ACC112 (cell line): Measurements from ENCODE around the gene GPR142.

Source experiments
- H2AFZ ChIP-seq: fragments of 200-600 bp; sonication (generic); one replicate; pipeline ENCODE4 v1.6.0; 2017; ENCODE audit warnings: antibody characterized with exemption, low read length; ENCODE audit not compliant: unreplicated experiment
- H3K27ac ChIP-seq: fragments of 200-600 bp; sonication (generic); 2 replicates; pipeline ENCODE4 v1.5.1; 2014; ENCODE audit warnings: low read depth, mild to moderate bottlenecking, antibody characterized with exemption, low read length, moderate library complexity
- H3K27me3 ChIP-seq: fragments of 200-600 bp; sonication (generic); 2 replicates; pipeline ENCODE4 v1.6.1; 2014; ENCODE audit warnings: mild to moderate bottlenecking, antibody characterized with exemption, low read length, moderate library complexity, mixed read lengths; ENCODE audit not compliant: insufficient read depth
- H3K36me3 ChIP-seq: fragments of 200-600 bp; sonication (generic); 2 replicates; pipeline ENCODE4 v1.6.1; 2016; ENCODE audit warnings: mild to moderate bottlenecking, antibody characterized with exemption, low read length, moderate library complexity, mixed read lengths; ENCODE audit not compliant: insufficient read depth
- H3K4me1 ChIP-seq: fragments of 200-600 bp; sonication (generic); one replicate; pipeline ENCODE4 v1.6.1; 2016; ENCODE audit warnings: low read length, mixed read lengths; ENCODE audit not compliant: insufficient read depth, unreplicated experiment, control insufficient read depth
- H3K4me3 ChIP-seq: fragments of 200-600 bp; sonication (generic); 2 replicates; pipeline ENCODE4 v1.5.1; 2014; ENCODE audit warnings: mild to moderate bottlenecking, low read depth, low read length
- H3K79me2 ChIP-seq: fragments of 200-600 bp; sonication (generic); one replicate; pipeline ENCODE4 v1.6.0; 2016; ENCODE audit warnings: low read length; ENCODE audit not compliant: control insufficient read depth, unreplicated experiment, insufficient read depth

Gene GPR142

DNA sequence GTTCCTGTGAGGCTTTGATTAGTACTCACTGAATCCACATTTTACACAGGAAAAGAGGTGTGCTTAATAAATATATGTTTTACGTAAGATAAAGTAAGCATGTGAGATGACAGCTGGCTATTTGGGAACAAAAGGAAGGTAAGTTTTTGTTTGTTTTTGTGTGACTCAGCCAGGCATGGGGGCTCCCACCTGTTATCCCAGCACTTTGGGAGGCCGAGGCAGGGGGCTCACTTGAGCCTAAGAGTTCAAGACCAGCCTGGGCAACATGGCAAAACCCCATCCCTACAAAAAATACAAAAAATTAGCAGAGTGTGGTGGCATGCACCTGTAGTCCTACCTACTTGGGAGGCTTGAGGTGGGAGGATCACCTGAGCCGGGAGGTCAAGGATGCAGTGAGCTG lies 17.9 kb downstream of the GPR142 start:
- Histone ChIP-seq H3K27me3 (no peaks in the 10 kb centered on the region), H2AFZ (no peak overlapping the region)

DNA sequence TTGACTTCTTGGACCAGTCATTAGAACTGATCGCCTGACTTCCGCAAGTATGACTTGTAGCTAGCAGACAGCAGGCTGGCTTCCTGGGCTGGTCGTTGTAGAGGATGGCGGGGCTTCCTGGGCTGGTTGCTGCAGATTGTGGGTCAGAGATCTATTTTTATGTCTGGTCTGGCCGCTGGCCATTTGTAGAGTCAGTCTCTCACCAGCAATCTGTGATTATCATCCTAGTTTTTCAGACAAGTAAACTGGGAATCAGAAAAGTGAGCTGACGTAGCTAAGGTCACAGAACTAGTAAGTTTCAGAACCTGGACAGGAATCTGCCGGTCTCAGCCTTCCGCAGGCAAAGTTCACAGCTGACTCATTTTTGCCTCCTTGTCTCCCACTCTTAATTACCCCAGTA lies 19.1 kb downstream of the GPR142 start:
- Histone ChIP-seq H2AFZ (no peak overlapping the region), H3K36me3 (no peaks in the 10 kb centered on the region), H3K4me3 (no peak overlapping the region)

More for the DNA sequence above, 17.9 kb downstream of the GPR142 start:
- Histone ChIP-seq H3K27ac (no peak overlapping the region), H3K4me3 (no peak overlapping the region), H3K36me3 (no peaks in the 10 kb centered on the region), H3K79me2 (no peaks in the 10 kb centered on the region), H3K4me1 (no peaks in the 10 kb centered on the region)

DNA sequence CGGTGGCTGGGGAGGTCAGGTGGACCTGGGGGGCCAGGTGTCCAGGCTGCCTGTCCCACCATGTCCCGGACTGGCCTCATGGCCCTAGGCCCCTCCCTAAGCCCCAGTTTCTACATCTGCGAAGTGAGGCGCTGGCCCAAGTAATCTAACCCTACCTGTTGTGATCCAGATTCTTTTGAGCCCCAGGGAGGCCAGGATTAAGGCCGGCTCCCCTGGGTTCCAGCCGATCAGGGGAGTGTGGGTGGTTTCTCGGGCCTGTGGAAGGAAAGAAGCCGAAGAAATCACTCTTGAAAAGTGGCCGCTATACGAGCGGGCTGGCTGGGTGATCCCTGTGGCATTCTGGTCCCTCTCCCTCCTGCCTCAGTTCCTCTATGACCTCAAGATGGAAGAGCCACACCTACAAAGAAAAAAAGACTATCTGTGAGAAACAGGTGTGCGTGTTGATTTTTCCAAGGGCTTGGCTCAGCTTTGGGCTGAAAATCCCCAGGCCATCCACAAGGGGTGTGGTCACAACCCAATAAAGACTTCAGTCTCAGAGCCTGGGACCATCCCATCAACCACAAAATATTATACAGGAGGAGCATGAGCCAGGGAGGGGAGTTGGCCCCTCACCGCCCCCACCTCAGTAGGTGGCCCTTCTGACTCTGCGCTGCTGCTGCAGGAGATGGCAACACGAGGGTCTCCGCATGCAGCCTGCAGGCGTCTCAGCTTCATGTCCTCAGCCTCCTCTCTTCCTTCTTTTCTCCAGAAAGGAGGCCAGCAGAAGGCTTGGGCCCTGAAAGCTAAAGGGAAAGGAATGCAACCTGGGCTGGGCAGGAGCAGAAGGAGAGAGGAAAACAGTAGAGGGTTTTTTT lies 20.3 kb downstream of the GPR142 start:
- Histone ChIP-seq H3K4me1 (no peaks in the 10 kb centered on the region), H3K27me3 (no peaks in the 10 kb centered on the region), H3K4me3 (no peak overlapping the region), H2AFZ (no peak overlapping the region), H3K79me2 (no peaks in the 10 kb centered on the region), H3K27ac (no peak overlapping the region), H3K36me3 (no peaks in the 10 kb centered on the region)

More for the DNA sequence above, 19.1 kb downstream of the GPR142 start:
- no peak overlapping the region for H3K27ac ChIP-seq
- H3K27me3 ChIP-seq, result no peaks in the 10 kb centered on the region
- H3K4me1 ChIP-seq, result no peaks in the 10 kb centered on the region
- H3K79me2 ChIP-seq, result no peaks in the 10 kb centered on the region

DNA sequence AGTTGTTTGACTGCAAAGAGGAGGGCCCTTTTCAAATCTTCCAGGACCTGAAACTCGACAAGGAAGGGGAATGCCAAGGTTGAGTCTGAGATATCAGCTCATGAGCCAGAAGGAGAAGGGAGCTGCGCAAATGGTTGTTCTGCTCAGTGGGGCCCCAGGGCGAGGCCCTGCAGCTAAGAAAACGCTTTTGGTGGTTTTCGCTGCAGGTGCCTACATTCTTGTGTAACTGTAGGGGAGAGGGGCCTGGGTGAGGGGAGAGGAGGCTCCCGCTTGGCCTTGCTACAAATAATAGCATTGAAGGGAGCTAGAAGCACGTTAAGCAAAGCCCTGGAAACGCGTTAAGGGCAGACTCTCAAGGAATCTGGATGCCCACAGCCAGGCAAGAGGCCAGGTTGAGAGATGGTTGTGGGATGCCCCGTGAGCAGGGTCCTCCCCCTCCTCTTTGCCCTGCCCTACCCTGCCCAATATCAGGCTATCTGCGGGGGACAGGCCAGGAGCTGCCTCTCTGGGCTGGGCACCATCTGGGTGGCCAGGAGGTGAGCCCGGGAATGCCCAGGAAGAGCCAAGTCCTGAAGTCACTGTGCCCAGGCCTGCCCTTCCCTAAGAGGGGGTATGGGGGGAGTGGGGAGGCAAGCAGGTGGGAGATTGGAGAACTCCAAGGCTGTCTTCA lies 21.9 kb downstream of the GPR142 start:
- Histone ChIP-seq H3K27me3 (no peaks in the 10 kb centered on the region), H2AFZ (no peak overlapping the region)

DNA sequence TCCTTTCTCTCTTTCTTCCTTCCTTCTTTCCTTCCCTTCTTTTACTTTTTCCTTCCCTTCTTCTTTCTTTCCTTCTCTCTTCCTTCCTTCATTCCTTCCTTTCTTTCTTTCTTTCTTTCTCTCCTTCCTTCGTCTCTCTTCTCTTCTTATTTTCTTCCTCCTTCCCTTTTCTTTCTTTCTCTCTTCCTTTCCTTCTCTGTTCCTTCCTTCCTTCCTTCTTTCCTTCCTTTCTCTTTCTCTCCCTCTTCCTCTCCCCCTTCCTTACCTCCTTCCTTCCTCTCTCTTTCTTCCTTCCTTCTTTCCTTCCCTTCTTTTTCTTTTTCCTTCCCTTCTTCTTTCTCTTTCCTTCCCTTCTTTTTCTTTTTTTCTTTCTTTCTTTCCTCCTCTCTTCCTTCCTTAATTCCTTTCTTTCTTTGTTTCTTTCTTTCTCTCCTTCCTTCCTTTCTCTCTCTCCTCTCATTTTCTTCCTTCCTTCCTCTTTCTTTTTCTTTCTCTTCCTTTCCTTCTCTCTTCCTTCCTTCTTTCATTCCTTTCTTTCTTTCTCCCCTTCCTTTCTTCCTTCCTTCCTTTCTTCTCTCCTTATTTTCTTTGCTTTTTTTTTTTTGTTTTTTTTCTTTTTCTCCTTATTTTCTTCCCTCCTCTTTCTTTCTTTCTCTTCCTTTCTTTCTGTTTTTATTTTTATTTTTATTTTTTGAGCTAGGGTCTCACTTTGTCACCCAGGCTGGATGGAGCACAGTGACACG lies 22.8 kb downstream of the GPR142 start:
- Histone ChIP-seq H2AFZ (no peak overlapping the region), H3K4me3 (no peak overlapping the region), H3K27me3 (no peaks in the 10 kb centered on the region), H3K4me1 (no peaks in the 10 kb centered on the region), H3K36me3 (no peaks in the 10 kb centered on the region), H3K79me2 (no peaks in the 10 kb centered on the region), H3K27ac (no peak overlapping the region)

More for the DNA sequence above, 21.9 kb downstream of the GPR142 start:
- Histone ChIP-seq H3K4me1 (no peaks in the 10 kb centered on the region), H3K79me2 (no peaks in the 10 kb centered on the region), H3K36me3 (no peaks in the 10 kb centered on the region), H3K4me3 (no peak overlapping the region), H3K27ac (no peak overlapping the region)

DNA sequence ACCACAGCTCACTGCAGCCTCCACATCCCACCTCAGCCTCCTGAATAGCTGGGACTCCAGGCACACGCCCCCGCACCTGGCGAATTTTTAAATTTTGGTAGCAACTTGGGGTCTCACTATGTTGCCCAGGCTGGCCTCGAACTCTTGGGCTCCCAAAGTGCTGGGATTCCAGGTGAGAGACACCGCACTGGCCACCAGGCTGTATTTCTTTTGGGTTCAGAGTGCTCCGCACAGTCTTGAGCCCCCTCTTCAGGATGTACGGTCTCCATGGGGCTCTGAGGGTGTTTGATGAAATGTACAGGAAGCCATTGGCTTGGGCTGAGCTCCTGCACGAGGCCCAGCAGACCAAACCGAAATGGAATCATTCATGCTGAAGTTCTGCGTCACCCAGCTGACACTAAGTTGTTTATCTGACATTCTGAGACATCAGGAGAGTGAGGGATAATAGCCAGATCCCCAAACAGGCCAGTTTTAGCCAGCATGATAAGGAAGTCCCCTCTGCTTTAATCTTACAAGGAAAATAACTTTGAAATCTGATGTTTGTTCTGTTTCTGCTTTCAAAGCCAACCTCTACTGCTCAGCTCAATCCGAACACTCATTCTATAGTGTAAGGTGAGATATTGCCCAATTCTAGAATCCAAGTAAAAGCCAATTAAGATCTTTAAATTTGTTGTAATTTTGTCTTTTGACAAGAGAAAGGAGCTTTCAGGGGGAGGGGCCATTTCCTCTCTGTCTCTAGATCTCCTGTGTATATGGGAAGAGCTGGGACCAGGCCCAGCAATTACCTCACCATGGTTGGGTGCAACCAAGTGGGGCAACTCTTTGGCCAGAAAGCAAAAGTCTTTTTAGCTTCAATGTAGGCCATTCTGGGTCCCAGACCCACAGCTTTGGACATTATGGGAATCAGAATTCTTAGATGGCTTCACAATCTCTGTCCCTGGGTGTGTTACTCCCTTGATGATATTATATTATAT lies 23.7 kb downstream of the GPR142 start:
- Histone ChIP-seq H3K27ac (no peak overlapping the region), H3K27me3 (0 out of 2 replicates have a peak, but pooled peaks cover 2% of the 10 kb centered on the region), H3K79me2 (no peaks in the 10 kb centered on the region), H3K36me3 (no peaks in the 10 kb centered on the region), H2AFZ (no peak overlapping the region), H3K4me1 (no peaks in the 10 kb centered on the region), H3K4me3 (no peak overlapping the region)

DNA sequence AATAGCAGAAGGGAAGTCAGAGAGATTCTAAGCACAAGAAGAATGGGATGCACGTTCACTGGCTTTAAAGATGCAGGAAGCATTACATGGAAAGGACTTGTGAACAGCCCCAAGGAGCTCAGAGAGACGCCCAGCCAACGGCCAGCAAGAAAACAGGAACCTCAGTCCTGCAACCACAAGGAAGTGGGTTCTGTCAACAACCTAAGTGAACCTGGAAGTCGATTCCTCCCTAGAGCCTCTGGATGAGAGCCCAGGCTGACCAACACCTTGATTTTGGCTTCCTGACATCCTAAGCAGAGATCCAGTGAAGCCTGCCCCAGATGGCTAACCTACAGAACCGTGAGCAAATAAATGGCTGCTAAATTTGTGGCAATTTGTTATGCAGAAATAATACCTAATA lies 24.5 kb downstream of the GPR142 start:
- no peaks in the 10 kb centered on the region for H3K36me3 ChIP-seq
- no peaks in the 10 kb centered on the region for H3K4me1 ChIP-seq
- H3K79me2 ChIP-seq, result no peaks in the 10 kb centered on the region
- H3K27ac ChIP-seq, result no peak overlapping the region
- H2AFZ ChIP-seq, result no peak overlapping the region
- 0 out of 2 replicates have a peak, but pooled peaks cover 2% of the 10 kb centered on the region for H3K27me3 ChIP-seq
- H3K4me3 ChIP-seq, result no peak overlapping the region

DNA sequence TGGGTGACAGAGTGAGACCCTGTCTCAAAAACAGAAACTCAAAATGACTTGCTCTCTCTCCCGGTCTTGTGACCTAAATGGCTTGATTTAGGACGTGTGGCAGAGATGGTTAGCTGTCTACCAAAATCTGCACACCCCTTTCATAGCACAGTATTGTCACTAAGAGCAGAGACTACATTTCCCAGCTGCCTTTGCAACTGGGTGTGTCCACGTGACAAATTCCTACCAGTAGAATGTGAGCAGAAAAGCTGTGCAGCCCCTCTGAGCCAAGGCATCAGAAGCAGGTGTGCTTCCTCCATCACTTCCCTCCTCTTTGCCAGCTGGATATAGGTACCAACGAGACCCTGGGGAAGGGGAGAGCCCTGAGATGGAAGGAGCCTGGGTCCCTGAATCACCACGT lies 25.5 kb downstream of the GPR142 start:
- H3K27ac ChIP-seq, result no peak overlapping the region
- no peak overlapping the region for H3K4me3 ChIP-seq
- no peaks in the 10 kb centered on the region for H3K36me3 ChIP-seq
- no peaks in the 10 kb centered on the region for H3K4me1 ChIP-seq
- no peaks in the 10 kb centered on the region for H3K79me2 ChIP-seq
- 0 out of 2 replicates have a peak, but pooled peaks cover 2% of the 10 kb centered on the region for H3K27me3 ChIP-seq
- H2AFZ ChIP-seq, result no peak overlapping the region

DNA sequence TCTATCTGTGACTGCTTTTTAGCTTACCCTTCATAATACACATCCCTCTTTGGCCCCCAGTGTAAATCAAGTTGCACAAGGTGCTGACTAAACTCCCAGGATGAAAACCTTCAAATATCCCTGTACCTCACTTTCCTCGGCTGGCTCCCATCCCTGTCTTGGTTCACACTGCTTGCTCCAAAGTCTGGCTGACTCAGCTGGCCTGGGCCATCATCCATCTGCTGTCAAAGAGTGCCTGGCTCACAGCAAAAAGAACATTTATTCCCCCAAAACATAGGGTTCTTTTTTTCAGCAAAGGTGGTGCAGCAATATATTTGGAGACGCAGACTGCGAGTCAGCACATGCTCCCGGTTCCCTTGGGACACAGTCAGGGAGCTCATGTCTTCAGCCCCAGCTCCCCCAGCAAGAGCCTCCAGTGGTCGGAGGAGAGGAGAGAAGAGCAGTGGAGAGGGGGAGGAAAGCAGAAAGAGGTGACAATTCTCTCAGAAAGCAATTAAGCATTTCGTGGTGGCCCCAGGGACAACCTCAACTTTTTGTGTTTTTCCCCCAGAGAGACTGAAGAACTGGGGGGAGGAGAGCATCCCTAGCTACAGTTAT lies 26.1 kb downstream of the GPR142 start:
- no peak overlapping the region for H3K4me3 ChIP-seq
- H3K4me1 ChIP-seq, result no peaks in the 10 kb centered on the region
- H2AFZ ChIP-seq, result no peak overlapping the region
- H3K36me3 ChIP-seq, result no peaks in the 10 kb centered on the region
- H3K27ac ChIP-seq, result no peak overlapping the region
- H3K79me2 ChIP-seq, result no peaks in the 10 kb centered on the region
- H3K27me3 ChIP-seq, result 0 out of 2 replicates have a peak, but pooled peaks cover 2% of the 10 kb centered on the region
